ENCODE results near the gene C14orf119. TPM values are rescaled to one million over a fixed set of nuclear protein-coding genes. Genes with fewer than 3 reads are reported as not detected.

C14orf119 gene
- total RNA-seq, 6 experiments from 2014 or later, result 10.7 to 22.6 (median 14.1) TPM

GRCh38 chr14:23129759-23130316 is 34.5 kb downstream of the C14orf119 start:
- ATAC-seq (no peak), DNase-seq (no peak)
- no peaks in the 10 kb centered on the region for H3K9me3 ChIP-seq
- no peaks in the 10 kb centered on the region for H3K36me3 ChIP-seq
- no peak for TF ChIP-seq CTCF (IDR thresholded peaks at IDR 0.05)
- no peak for TF ChIP-seq POLR2A (IDR thresholded peaks at IDR 0.05)
- no peak overlapping the region for H3K4me3 ChIP-seq
- H3K27me3 ChIP-seq, result no peaks in the 10 kb centered on the region
- intact Hi-C loops (cut with DNase I), result loop anchor here (5.0 to 10.0 kb wide), 2 partner anchors 57 to 255 kb away; no protein-coding TSS in a partner anchor
- H3K4me1 ChIP-seq, result no peaks in the 10 kb centered on the region
- no peak overlapping the region for H3K27ac ChIP-seq
- WGBS (ENCODE audit: insufficient coverage, low coverage, low lambda C conversion rate, missing lambda C conversion rate), result 66% methylated on average over 7 of the region's 7 CpGs

GRCh38 chr14:23130871-23131270 is 35.6 kb downstream of the C14orf119 start:
- no peak overlapping the region for H3K4me3 ChIP-seq
- TF ChIP-seq POLR2A (IDR thresholded peaks at IDR 0.05) (no peak), CTCF (IDR thresholded peaks at IDR 0.05) (no peak)
- ATAC-seq, result peak in 3 of 4 donors; percentile 33 to 51 (median 50)
- WGBS (ENCODE audit: insufficient coverage, low coverage, low lambda C conversion rate, missing lambda C conversion rate), result 25% methylated on average over 3 of the region's 3 CpGs
- peak in 1 of 3 donors; percentile 44 for DNase-seq
- H3K27ac ChIP-seq, result no peak overlapping the region
- H3K9me3 ChIP-seq, result no peaks in the 10 kb centered on the region
- no peaks in the 10 kb centered on the region for H3K4me1 ChIP-seq
- no peaks in the 10 kb centered on the region for H3K36me3 ChIP-seq
- H3K27me3 ChIP-seq, result no peaks in the 10 kb centered on the region
- intact Hi-C loops (cut with DNase I), result no loop called here

- ATAC-seq (peak in 1 of 4 donors; percentile 8), DNase-seq (no peak)
- intact Hi-C loops (cut with DNase I), result no loop called here
- H3K4me1 ChIP-seq, result no peaks in the 10 kb centered on the region
- WGBS (ENCODE audit: insufficient coverage, low coverage, low lambda C conversion rate, missing lambda C conversion rate), result 53% methylated on average over 3 of the region's 5 CpGs
- TF ChIP-seq CTCF (IDR thresholded peaks at IDR 0.05) (no peak), POLR2A (IDR thresholded peaks at IDR 0.05) (no peak)
- H3K9me3 ChIP-seq, result no peaks in the 10 kb centered on the region
- H3K36me3 ChIP-seq, result no peaks in the 10 kb centered on the region
- H3K4me3 ChIP-seq, result no peak overlapping the region
- H3K27ac ChIP-seq, result no peak overlapping the region
- no peaks in the 10 kb centered on the region for H3K27me3 ChIP-seq
Observed at GRCh38 chr14:23131482-23131881, 36.2 kb downstream of the C14orf119 start.

- H3K36me3 ChIP-seq, result no peaks in the 10 kb centered on the region
Observed at GRCh38 chr14:23132970-23133369, 37.7 kb downstream of the C14orf119 start.

More at GRCh38 chr14:23132970-23133369, 37.7 kb downstream of the C14orf119 start:
- intact Hi-C loops (cut with DNase I), result no loop called here
- Histone ChIP-seq H3K4me1 (no peaks in the 10 kb centered on the region), H3K4me3 (no peak overlapping the region), H3K27me3 (no peaks in the 10 kb centered on the region), H3K27ac (no peak overlapping the region), H3K9me3 (no peaks in the 10 kb centered on the region)
- DNase-seq, result no peak
- no peak for TF ChIP-seq CTCF (IDR thresholded peaks at IDR 0.05)
- TF ChIP-seq POLR2A (IDR thresholded peaks at IDR 0.05), result no peak
- 56% methylated on average over 7 of the region's 8 CpGs for WGBS (ENCODE audit: insufficient coverage, low coverage, low lambda C conversion rate, missing lambda C conversion rate)
- no peak for ATAC-seq
